ENCODE measurements around the gene MYL3. TPM values are rescaled to one million over a fixed set of nuclear protein-coding genes. Genes with fewer than 3 reads are reported as not detected.

MYL3 gene
- total and polyA plus RNA-seq, 2 experiments from 2014 or later: not detected

- TF ChIP-seq REST (IDR thresholded peaks at IDR 0.05; ENCODE audit: unreplicated experiment) (no peak), CREB1 (CRISPR knock-in tag; IDR thresholded peaks at IDR 0.05; ENCODE audit: low read depth) (no peak), ZNF462 (CRISPR knock-in tag; IDR thresholded peaks at IDR 0.05) (no peak)
Observed at GRCh38 chr3:46907271-46907670, 44.0 kb upstream of the MYL3 start (continued).

GRCh38 chr3:46906471-46907058 is 43.3 kb upstream of the MYL3 start:
- H3K27ac Mint-ChIP-seq: no peak overlapping the region
- no peak overlapping the region for H3K4me3 ChIP-seq
- H3F3A ChIP-seq (replicated peaks; ENCODE audit: low read depth): no peaks in the 10 kb centered on the region
- peaks cover 2% of the 10 kb centered on the region; the same call in 1 of the 3 replicates for H3K4me1 Mint-ChIP-seq
- no peaks in the 10 kb centered on the region for H3K9me3 Mint-ChIP-seq
- H2AFZ ChIP-seq: no peak overlapping the region
- no peaks in the 10 kb centered on the region for H3K79me2 ChIP-seq (replicated peaks; ENCODE audit: insufficient read depth)
- no peaks in the 10 kb centered on the region for H4K20me1 ChIP-seq (replicated peaks; ENCODE audit: insufficient read depth)
- no peak overlapping the region for H3K27ac ChIP-seq (ENCODE audit: low read depth)
- H3K27me3 Mint-ChIP-seq (ENCODE audit: insufficient read depth, low read depth, poor library complexity): peaks cover 9% of the 10 kb centered on the region
- ATAC-seq: no peak
- H3K36me3 ChIP-seq (ENCODE audit: insufficient read depth): no peaks in the 10 kb centered on the region
- no peak for DNase-seq (ENCODE audit: low spot score)
- H3K4me1 ChIP-seq (ENCODE audit: insufficient read depth): no peaks in the 10 kb centered on the region
- H3K9me2 ChIP-seq (ENCODE audit: insufficient read depth): no peaks in the 10 kb centered on the region
- H3K4me2 ChIP-seq: no peak overlapping the region
- no peaks in the 10 kb centered on the region for H3K36me3 Mint-ChIP-seq (ENCODE audit: low read depth)
- H3K4me3 Mint-ChIP-seq: no peak overlapping the region
- no peaks in the 10 kb centered on the region for H3K27me3 ChIP-seq (ENCODE audit: insufficient read depth)
- TF ChIP-seq CTCF (conservative IDR thresholded peaks at IDR 0.05; ENCODE audit: low read depth in 2 of 2) (no peak), ETS1 (IDR thresholded peaks at IDR 0.05) (no peak), STAT1 (IDR thresholded peaks at IDR 0.05; ENCODE audit: unreplicated experiment) (no peak)
